ENCODE results near the gene CHPT1. TPM values are rescaled to one million over a fixed set of nuclear protein-coding genes. Genes with fewer than 3 reads are reported as not detected.
"Not testable (repeated sequence)": the region's sequence is repeated elsewhere in the genome, so short reads cannot be mapped to it uniquely, and the experiment has no call there.

CHPT1 gene
- total RNA-seq, 2 donors from 2014 or later: 17.2 to 22.1 TPM

DNA sequence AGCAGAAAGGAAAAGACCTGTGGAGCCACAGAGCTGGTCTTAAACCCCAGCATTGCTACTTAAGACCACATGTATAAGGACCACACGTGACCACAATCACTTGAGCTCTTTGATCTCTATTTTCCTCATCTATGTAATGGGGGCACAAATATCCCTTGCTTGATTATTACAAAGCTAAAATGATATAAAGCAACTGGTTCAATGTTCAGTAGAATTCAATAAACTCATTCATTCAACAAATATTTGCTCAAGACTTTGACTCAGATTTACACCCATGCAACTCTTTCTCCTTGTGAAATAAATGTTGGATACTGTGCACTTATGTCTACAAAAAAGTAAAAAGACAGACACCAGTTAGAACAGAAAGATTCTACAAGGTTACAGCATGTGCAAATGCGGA lies 21.9 kb upstream of the CHPT1 start:
- no peaks in the 10 kb centered on the region for H3K27me3 ChIP-seq (ENCODE audit: control insufficient read depth, insufficient read depth, low read length, poor library complexity, severe bottlenecking)
- no peaks in the 10 kb centered on the region for H3K27me3 Mint-ChIP-seq (ENCODE audit: insufficient read depth)
- TF ChIP-seq, protein P1, sequence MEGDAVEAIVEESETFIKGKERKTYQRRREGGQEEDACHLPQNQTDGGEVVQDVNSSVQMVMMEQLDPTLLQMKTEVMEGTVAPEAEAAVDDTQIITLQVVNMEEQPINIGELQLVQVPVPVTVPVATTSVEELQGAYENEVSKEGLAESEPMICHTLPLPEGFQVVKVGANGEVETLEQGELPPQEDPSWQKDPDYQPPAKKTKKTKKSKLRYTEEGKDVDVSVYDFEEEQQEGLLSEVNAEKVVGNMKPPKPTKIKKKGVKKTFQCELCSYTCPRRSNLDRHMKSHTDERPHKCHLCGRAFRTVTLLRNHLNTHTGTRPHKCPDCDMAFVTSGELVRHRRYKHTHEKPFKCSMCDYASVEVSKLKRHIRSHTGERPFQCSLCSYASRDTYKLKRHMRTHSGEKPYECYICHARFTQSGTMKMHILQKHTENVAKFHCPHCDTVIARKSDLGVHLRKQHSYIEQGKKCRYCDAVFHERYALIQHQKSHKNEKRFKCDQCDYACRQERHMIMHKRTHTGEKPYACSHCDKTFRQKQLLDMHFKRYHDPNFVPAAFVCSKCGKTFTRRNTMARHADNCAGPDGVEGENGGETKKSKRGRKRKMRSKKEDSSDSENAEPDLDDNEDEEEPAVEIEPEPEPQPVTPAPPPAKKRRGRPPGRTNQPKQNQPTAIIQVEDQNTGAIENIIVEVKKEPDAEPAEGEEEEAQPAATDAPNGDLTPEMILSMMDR (conservative IDR thresholded peaks at IDR 0.05): no peak
- H3K27ac Mint-ChIP-seq: no peak overlapping the region
- H3K9me3 ChIP-seq (ENCODE audit: control insufficient read depth, low read length): no peaks in the 10 kb centered on the region
- H3K36me3 ChIP-seq (ENCODE audit: control insufficient read depth, insufficient read depth, low read length): no peaks in the 10 kb centered on the region
- WGBS, 2 experiments (ENCODE audit: insufficient coverage in 1 of 2, insufficient read length in 1 of 2): 88 to 92% methylated on average over 2 of the region's 2 CpGs
- H3K4me1 Mint-ChIP-seq: no peaks in the 10 kb centered on the region
- H3K4me1 ChIP-seq (ENCODE audit: control insufficient read depth, insufficient read depth, low read length): no peaks in the 10 kb centered on the region
- H3K27ac ChIP-seq (ENCODE audit: low read depth, low read length): no peak overlapping the region
- no peaks in the 10 kb centered on the region for H3K36me3 Mint-ChIP-seq (ENCODE audit: low read depth)
- no peak overlapping the region for H3K9ac ChIP-seq (ENCODE audit: extremely low read depth, low read length, poor library complexity, severe bottlenecking)
- no peak for DNase-seq
- no peak overlapping the region for H3K4me3 ChIP-seq (ENCODE audit: low read length)
- no peak overlapping the region for H3K4me3 Mint-ChIP-seq
- no peaks in the 10 kb centered on the region for H3K9me3 Mint-ChIP-seq

DNA sequence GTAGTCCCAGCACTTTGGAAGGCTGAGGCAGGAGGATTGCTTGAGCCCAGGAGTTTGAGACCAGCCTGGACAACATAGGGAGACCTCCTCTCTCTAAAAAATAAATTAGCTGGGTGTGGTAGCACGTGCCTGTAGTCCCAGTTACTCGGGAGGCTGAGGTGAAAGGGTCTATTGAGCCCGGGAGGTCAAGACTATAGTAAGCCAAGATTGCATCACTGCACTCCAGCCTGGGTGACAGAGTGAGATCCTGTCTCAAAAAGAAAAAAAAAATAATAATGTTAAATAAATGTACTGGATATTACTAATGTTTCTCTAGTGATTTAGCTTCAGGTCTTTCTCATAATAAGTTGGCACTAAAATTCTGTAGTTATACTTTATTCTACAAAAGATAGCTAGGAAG lies 20.9 kb upstream of the CHPT1 start:
- H3K4me3 ChIP-seq (ENCODE audit: low read length); H3K27me3 ChIP-seq (ENCODE audit: control insufficient read depth, insufficient read depth, low read length, poor library complexity, severe bottlenecking); H3K27ac ChIP-seq (ENCODE audit: low read depth, low read length); H3K9ac ChIP-seq (ENCODE audit: extremely low read depth, low read length, poor library complexity, severe bottlenecking); H3K27ac Mint-ChIP-seq; DNase-seq; H3K27me3 Mint-ChIP-seq (ENCODE audit: insufficient read depth); H3K36me3 ChIP-seq (ENCODE audit: control insufficient read depth, insufficient read depth, low read length); H3K9me3 Mint-ChIP-seq; H3K4me3 Mint-ChIP-seq; H3K4me1 Mint-ChIP-seq; H3K4me1 ChIP-seq (ENCODE audit: control insufficient read depth, insufficient read depth, low read length); H3K9me3 ChIP-seq (ENCODE audit: control insufficient read depth, low read length); H3K36me3 Mint-ChIP-seq (ENCODE audit: low read depth): not testable (repeated sequence)
- 83% methylated on average over 2 to 3 of the region's 3 CpGs for WGBS, 2 experiments (ENCODE audit: insufficient coverage in 1 of 2, insufficient read length in 1 of 2)

GRCh38 chr12:101678081-101678480 lies 19.4 kb upstream of the CHPT1 start:
- H3K9me3 ChIP-seq (ENCODE audit: control insufficient read depth, low read length): no peaks in the 10 kb centered on the region
- TF ChIP-seq, protein P1 (conservative IDR thresholded peaks at IDR 0.05): no peak
- H3K27me3 ChIP-seq (ENCODE audit: control insufficient read depth, insufficient read depth, low read length, poor library complexity, severe bottlenecking): no peaks in the 10 kb centered on the region
- no peak overlapping the region for H3K4me3 Mint-ChIP-seq
- H3K9me3 Mint-ChIP-seq: no peaks in the 10 kb centered on the region
- H3K4me1 Mint-ChIP-seq: no peaks in the 10 kb centered on the region
- no peaks in the 10 kb centered on the region for H3K4me1 ChIP-seq (ENCODE audit: control insufficient read depth, insufficient read depth, low read length)
- no peak overlapping the region for H3K27ac Mint-ChIP-seq
- DNase-seq: no peak
- no peak overlapping the region for H3K9ac ChIP-seq (ENCODE audit: extremely low read depth, low read length, poor library complexity, severe bottlenecking)
- H3K36me3 Mint-ChIP-seq (ENCODE audit: low read depth): no peaks in the 10 kb centered on the region
- no peaks in the 10 kb centered on the region for H3K36me3 ChIP-seq (ENCODE audit: control insufficient read depth, insufficient read depth, low read length)
- H3K27ac ChIP-seq (ENCODE audit: low read depth, low read length): no peak overlapping the region
- H3K4me3 ChIP-seq (ENCODE audit: low read length): no peak overlapping the region
- H3K27me3 Mint-ChIP-seq (ENCODE audit: insufficient read depth): no peaks in the 10 kb centered on the region

- no peak overlapping the region for H3K27ac Mint-ChIP-seq
- no peaks in the 10 kb centered on the region for H3K36me3 Mint-ChIP-seq (ENCODE audit: low read depth)
- Histone ChIP-seq H3K4me1 (ENCODE audit: control insufficient read depth, insufficient read depth, low read length) (no peaks in the 10 kb centered on the region), H3K4me3 (ENCODE audit: low read length) (no peak overlapping the region), H3K36me3 (ENCODE audit: control insufficient read depth, insufficient read depth, low read length) (no peaks in the 10 kb centered on the region), H3K9me3 (ENCODE audit: control insufficient read depth, low read length) (no peaks in the 10 kb centered on the region), H3K9ac (ENCODE audit: extremely low read depth, low read length, poor library complexity, severe bottlenecking) (no peak overlapping the region), H3K27ac (ENCODE audit: low read depth, low read length) (no peak overlapping the region), H3K27me3 (ENCODE audit: control insufficient read depth, insufficient read depth, low read length, poor library complexity, severe bottlenecking) (no peaks in the 10 kb centered on the region)
- H3K4me3 Mint-ChIP-seq: no peak overlapping the region
- WGBS, 2 experiments (ENCODE audit: insufficient coverage in 1 of 2, insufficient read length in 1 of 2): 87 to 100% methylated on average over 1 to 3 of the region's 3 CpGs
- no peaks in the 10 kb centered on the region for H3K27me3 Mint-ChIP-seq (ENCODE audit: insufficient read depth)
- H3K4me1 Mint-ChIP-seq: no peaks in the 10 kb centered on the region
- no peaks in the 10 kb centered on the region for H3K9me3 Mint-ChIP-seq
- DNase-seq: no peak
- TF ChIP-seq, protein P1 (conservative IDR thresholded peaks at IDR 0.05): no peak
Observed at GRCh38 chr12:101680240-101680639, 17.2 kb upstream of the CHPT1 start.

All from endodermal cell (in vitro differentiated cells).